ENCODE data around the gene GABRB1.

The GABRB1 gene

GRCh38 chr4:47462799-47463234 lies 431.4 kb downstream of the GABRB1 start:
- POLR2A ChIA-PET, result interaction anchor here (1.0 to 1.7 kb wide), 3 partner anchors 10 to 22 kb away, joined by 4 to 12 read pairs (median 5); partner anchors contain the start of gene ATP10D

GRCh38 chr4:47463235-47463956 lies 432.0 kb downstream of the GABRB1 start, which contains the start of gene COMMD8:
Gene COMMD8 (minus strand): TSS chr4:47463702. CDS start chr4:47463651, 51 bp downstream.
- Histone ChIP-seq H3K4me3 (ENCODE audit: low read depth, low read length) (peak within 1 kb of the TSS; percentile 72), H3K9me3 (ENCODE audit: control insufficient read depth, insufficient read depth, low read depth, low read length) (no peaks in the 10 kb centered on the region), H3K27ac (ENCODE audit: extremely low read depth, low read depth, low read length) (peak within 1 kb of the TSS; percentile 28; the same call in 1 of the 2 replicates), H3K36me3 (ENCODE audit: control insufficient read depth in 2 of 2, insufficient read depth in 1 of 2, low read length in 2 of 2) (peaks cover 0 to 16% of the 10 kb centered on the region in 2 experiments; a peak in 1 of 3 replicates), H3K4me1 (ENCODE audit: control insufficient read depth, insufficient read depth, low read length) (no peaks in the 10 kb centered on the region)
- ChIA-PET POLR2A (interaction anchor here (1.0 to 1.7 kb wide), 3 partner anchors 11 to 22 kb away, joined by 4 to 12 read pairs (median 5); partner anchors contain the start of gene ATP10D), CTCF (interaction anchor here (0.7 to 1.1 kb wide), 5 partner anchors 18 to 686 kb away, joined by 3 to 5 read pairs (median 3); partner anchors contain the start of gene ATP10D)
- TF ChIP-seq ZNF544 (tag by site-specific recombination; IDR thresholded peaks at IDR 0.05), result no peak
- peak; percentile 50 for TF ChIP-seq GLIS1 (tag by site-specific recombination; IDR thresholded peaks at IDR 0.05)
- TF ChIP-seq ZNF704 (tag by site-specific recombination; IDR thresholded peaks at IDR 0.05), result no peak
- no peak for TF ChIP-seq MEIS1 (CRISPR knock-in tag; IDR thresholded peaks at IDR 0.05; ENCODE audit: borderline replicate concordance)
- peak; percentile 60 for TF ChIP-seq PRDM10 (tag by site-specific recombination; IDR thresholded peaks at IDR 0.05)
- peak; percentile 60 for TF ChIP-seq ZNF366 (tag by site-specific recombination; conservative IDR thresholded peaks at IDR 0.05)
- peak; percentile 64 for TF ChIP-seq KLF16 (tag by site-specific recombination; IDR thresholded peaks at IDR 0.05)
- no peak for TF ChIP-seq ZNF24 (tag by site-specific recombination; IDR thresholded peaks at IDR 0.05)
- 0 out of 2 replicates have a peak, but pooled peaks have one; percentile 19 for TF ChIP-seq ZNF843 (tag by site-specific recombination; IDR thresholded peaks at IDR 0.05)
- no peak for TF ChIP-seq ZNF23 (tag by site-specific recombination; IDR thresholded peaks at IDR 0.05; ENCODE audit: borderline replicate concordance)
- TF ChIP-seq ZNF221 (tag by site-specific recombination; IDR thresholded peaks at IDR 0.05; ENCODE audit: borderline replicate concordance), result no peak
- no peak for TF ChIP-seq MYNN (tag by site-specific recombination; IDR thresholded peaks at IDR 0.05; ENCODE audit: borderline replicate concordance)
- peak; percentile 63 for TF ChIP-seq SP7 (tag by site-specific recombination; IDR thresholded peaks at IDR 0.05)
- no peak for TF ChIP-seq ZBTB1 (tag by site-specific recombination; IDR thresholded peaks at IDR 0.05)
- no peak; the same call in 1 of the 2 replicates for TF ChIP-seq ZBTB8A (tag by site-specific recombination; IDR thresholded peaks at IDR 0.05)
- TF ChIP-seq ZNF148 (tag by site-specific recombination; IDR thresholded peaks at IDR 0.05; ENCODE audit: borderline replicate concordance), result no peak
- TF ChIP-seq ZNF146 (tag by site-specific recombination; IDR thresholded peaks at IDR 0.05), result no peak
- peak; percentile 30; the same call in 1 of the 2 replicates for TF ChIP-seq KLF7 (tag by site-specific recombination; IDR thresholded peaks at IDR 0.05; ENCODE audit: borderline replicate concordance)
- no peak for TF ChIP-seq ZNF48 (tag by site-specific recombination; IDR thresholded peaks at IDR 0.05)
- TF ChIP-seq ZBTB20 (tag by site-specific recombination; IDR thresholded peaks at IDR 0.05), result no peak; the same call in 1 of the 2 replicates

More at GRCh38 chr4:47462799-47463234, 431.4 kb downstream of the GABRB1 start:
- CTCF ChIA-PET, result interaction anchor here (0.7 to 1.1 kb wide), 5 partner anchors 19 to 104 kb away, joined by 3 to 4 read pairs (median 3); partner anchors contain the start of gene ATP10D
- 0 out of 2 replicates have a peak overlapping the region, but pooled peaks have one; percentile 28 for H3K27ac ChIP-seq (ENCODE audit: extremely low read depth, low read depth, low read length)
- H3K4me3 ChIP-seq (ENCODE audit: low read depth, low read length), result peak overlapping the region; percentile 72
- H3K9me3 ChIP-seq (ENCODE audit: control insufficient read depth, insufficient read depth, low read depth, low read length), result no peaks in the 10 kb centered on the region
- TF ChIP-seq ZNF184 (tag by site-specific recombination; IDR thresholded peaks at IDR 0.05) (no peak), ZNF354C (tag by site-specific recombination; IDR thresholded peaks at IDR 0.05; ENCODE audit: borderline replicate concordance, low read depth) (no peak), EGR2 (tag by site-specific recombination; IDR thresholded peaks at IDR 0.05; ENCODE audit: low read depth) (no peak), ZNF248 (tag by site-specific recombination; IDR thresholded peaks at IDR 0.05) (no peak), ZNF426 (tag by site-specific recombination; IDR thresholded peaks at IDR 0.05) (no peak), ZNF366 (tag by site-specific recombination; conservative IDR thresholded peaks at IDR 0.05) (no peak), ZNF221 (tag by site-specific recombination; IDR thresholded peaks at IDR 0.05; ENCODE audit: borderline replicate concordance) (no peak), ZSCAN23 (tag by site-specific recombination; IDR thresholded peaks at IDR 0.05) (no peak), ZNF362 (tag by site-specific recombination; IDR thresholded peaks at IDR 0.05) (no peak)
- H3K4me1 ChIP-seq (ENCODE audit: control insufficient read depth, insufficient read depth, low read length), result no peaks in the 10 kb centered on the region
- peaks cover 0 to 17% of the 10 kb centered on the region in 2 experiments; a peak in 1 of 3 replicates for H3K36me3 ChIP-seq (ENCODE audit: control insufficient read depth in 2 of 2, insufficient read depth in 1 of 2, low read length in 2 of 2)
